GM23338 (cell line): Measurements from ENCODE around the gene SVOPL. TPM values are rescaled to one million over a fixed set of nuclear protein-coding genes. Genes with fewer than 3 reads are reported as not detected.

Experiments used
- ATAC-seq: fragments of 200-7000 bp; cut with Tn5 transposase; 3 replicates; pipeline ENCODE4 v1.9.1; 2020
- DNase-seq: peaks from one replicate; pipeline ENCODE4 v3.0.0-alpha.2; 2015; ENCODE audit warnings: low spot score
- H2AFZ ChIP-seq: fragments of 200-600 bp; sonication (generic); 2 replicates; pipeline ENCODE4 v1.8.0; 2016; ENCODE audit warnings: antibody characterized with exemption, mild to moderate bottlenecking, moderate library complexity
- H3F3A ChIP-seq: fragments of 200-600 bp; sonication (generic); replicated peaks from 2 replicates; pipeline ENCODE4 v1.8.0; 2017; ENCODE audit warnings: antibody characterized with exemption, mixed run types, low read depth
- H3K27ac ChIP-seq: fragments of 200-600 bp; sonication (generic); 2 replicates; pipeline ENCODE4 v1.6.1; 2016; ENCODE audit warnings: low read depth
- H3K27me3 ChIP-seq: fragments of 200-600 bp; sonication (generic); 2 replicates; pipeline ENCODE4 v1.8.0; 2016; ENCODE audit warnings: mild to moderate bottlenecking, mixed run types, moderate library complexity; ENCODE audit not compliant: insufficient read depth
- H3K36me3 ChIP-seq: fragments of 200-600 bp; sonication (generic); 2 replicates; pipeline ENCODE4 v1.8.0; 2016; ENCODE audit warnings: mild to moderate bottlenecking; ENCODE audit not compliant: insufficient read depth
- H3K4me1 ChIP-seq: fragments of 200-600 bp; sonication (generic); 2 replicates; pipeline ENCODE4 v1.8.0; 2016; ENCODE audit warnings: mild to moderate bottlenecking, moderate library complexity; ENCODE audit not compliant: insufficient read depth
- H3K4me2 ChIP-seq: fragments of 200-600 bp; sonication (generic); 2 replicates; pipeline ENCODE4 v1.7.1; 2017; ENCODE audit warnings: mixed run types
- H3K4me3 ChIP-seq: fragments of 200-600 bp; sonication (generic); 2 replicates; pipeline ENCODE4 v1.6.1; 2016; ENCODE audit warnings: mixed run types
- H3K79me2 ChIP-seq: fragments of 200-600 bp; sonication (generic); replicated peaks from 2 replicates; pipeline ENCODE4 v1.8.0; 2017; ENCODE audit warnings: mild to moderate bottlenecking; ENCODE audit not compliant: insufficient read depth
- H3K9me2 ChIP-seq: fragments of 200-600 bp; sonication (generic); 2 replicates; pipeline ENCODE4 v1.8.0; 2017; ENCODE audit not compliant: insufficient read depth
- H4K20me1 ChIP-seq: fragments of 200-600 bp; sonication (generic); replicated peaks from 2 replicates; pipeline ENCODE4 v1.8.0; 2017; ENCODE audit warnings: mild to moderate bottlenecking; ENCODE audit not compliant: insufficient read depth
- H3K27ac Mint-ChIP-seq: 2 replicates; pipeline ENCODE4 v1.8.0; 2020; ENCODE audit warnings: inconsistent platforms, mild to moderate bottlenecking, moderate library complexity, mixed read lengths
- H3K27me3 Mint-ChIP-seq: 3 replicates; pipeline ENCODE4 v1.8.0; 2022; ENCODE audit warnings: low read depth, mild to moderate bottlenecking, moderate library complexity, mixed read lengths, inconsistent platforms; ENCODE audit not compliant: insufficient read depth, poor library complexity
- H3K36me3 Mint-ChIP-seq: 3 replicates; pipeline ENCODE4 v1.8.0; 2021; ENCODE audit warnings: low read depth, mild to moderate bottlenecking, inconsistent platforms, moderate library complexity, mixed read lengths
- H3K4me1 Mint-ChIP-seq: 3 replicates; pipeline ENCODE4 v1.8.0; 2020; ENCODE audit warnings: mild to moderate bottlenecking, inconsistent platforms, mixed read lengths
- H3K4me3 Mint-ChIP-seq: 3 replicates; pipeline ENCODE4 v1.8.0; 2021; ENCODE audit warnings: moderate library complexity, mild to moderate bottlenecking, inconsistent platforms, mixed read lengths
- H3K9me3 Mint-ChIP-seq: 3 replicates; pipeline ENCODE4 v1.8.0; 2020; ENCODE audit warnings: moderate library complexity, mild to moderate bottlenecking, inconsistent platforms, mixed read lengths
- CREB1 ChIP-seq: fragments of 250-450 bp; sonication (Bioruptor Pico); IDR thresholded peaks from 2 replicates; pipeline ENCODE4 v1.5.0; 2020; ENCODE audit warnings: low read depth, mild to moderate bottlenecking, moderate library complexity
- EZH2 ChIP-seq: fragments of 200-600 bp; sonication (generic); IDR thresholded peaks from one replicate; pipeline ENCODE4 v1.8.0; 2017; ENCODE audit warnings: antibody characterized with exemption, mild to moderate bottlenecking, low read depth; ENCODE audit not compliant: unreplicated experiment
- EZH2phosphoT487 ChIP-seq: fragments of 200-600 bp; sonication (generic); IDR thresholded peaks from one replicate; pipeline ENCODE4 v1.8.1; 2018; ENCODE audit warnings: antibody characterized with exemption; ENCODE audit not compliant: unreplicated experiment
- JUNB ChIP-seq: IDR thresholded peaks from one replicate; pipeline ENCODE4 v1.6.1; 2016; ENCODE audit warnings: antibody characterized with exemption; ENCODE audit not compliant: unreplicated experiment
- NANOG ChIP-seq: IDR thresholded peaks from 2 replicates; pipeline ENCODE4 v1.6.1; 2016; ENCODE audit warnings: antibody characterized with exemption, borderline replicate concordance
- POLR2AphosphoS5 ChIP-seq: IDR thresholded peaks from 2 replicates; pipeline ENCODE4 v1.6.1; 2016; ENCODE audit warnings: antibody characterized with exemption, low read depth
- STAT1 ChIP-seq: IDR thresholded peaks from one replicate; pipeline ENCODE4 v1.6.1; 2016; ENCODE audit warnings: antibody characterized with exemption; ENCODE audit not compliant: unreplicated experiment
- ZNF114 ChIP-seq: fragments of 250-450 bp; sonication (Bioruptor Pico); IDR thresholded peaks from 2 replicates; pipeline ENCODE4 v1.5.0; 2020; ENCODE audit warnings: mild to moderate bottlenecking, moderate library complexity
- ZNF331 ChIP-seq: fragments of 250-450 bp; sonication (Bioruptor Pico); IDR thresholded peaks from 2 replicates; pipeline ENCODE4 v1.5.0; 2020; ENCODE audit warnings: low read depth, mild to moderate bottlenecking, moderate library complexity
- polyA plus RNA-seq: library from polyadenylated mRNA; unstranded; fragments of >200 nt; fragmentation: Nextera tagmentation; extraction: Ambion mirVana; gene quantifications from 2 replicates; pipeline ENCODE4 v1.2.1, GENCODE V29; 2016
- total RNA-seq: library from RNA; depleted of rRNA; stranded (reverse); fragments of >200 nt; shearing (Covaris generic); gene quantifications from 2 replicates; pipeline ENCODE4 v1.2.3, GENCODE V29; 2014
- TF ChIP-seq, protein P1 (sequence below), 2 experiments: fragments of 200-600 bp in 1 of 2; sonication (generic) in 1 of 2; conservative IDR thresholded peaks; 2 replicates each; pipeline versions ENCODE4 v1.5.1 to v1.6.1; 2016 to 2017; ENCODE audit warnings: antibody characterized with exemption in 2 of 2, low read depth in 2 of 2, mild to moderate bottlenecking in 2 of 2, moderate library complexity in 1 of 2
- TF ChIP-seq, protein P2 (sequence below): IDR thresholded peaks from 2 replicates; pipeline ENCODE4 v1.6.1; 2016; ENCODE audit warnings: antibody characterized with exemption
- TF ChIP-seq, protein P3 (sequence below): fragments of 250-450 bp; sonication (Bioruptor Pico); IDR thresholded peaks from 2 replicates; pipeline ENCODE4 v1.5.0; 2020; ENCODE audit warnings: mild to moderate bottlenecking, moderate library complexity
- TF ChIP-seq, protein P4 (sequence below): IDR thresholded peaks from one replicate; pipeline ENCODE4 v1.6.1; 2018; ENCODE audit warnings: antibody characterized with exemption; ENCODE audit not compliant: unreplicated experiment

Gene SVOPL
- total and polyA plus RNA-seq, 2 experiments from 2014 or later: 1.4 to 2.1 TPM

DNA sequence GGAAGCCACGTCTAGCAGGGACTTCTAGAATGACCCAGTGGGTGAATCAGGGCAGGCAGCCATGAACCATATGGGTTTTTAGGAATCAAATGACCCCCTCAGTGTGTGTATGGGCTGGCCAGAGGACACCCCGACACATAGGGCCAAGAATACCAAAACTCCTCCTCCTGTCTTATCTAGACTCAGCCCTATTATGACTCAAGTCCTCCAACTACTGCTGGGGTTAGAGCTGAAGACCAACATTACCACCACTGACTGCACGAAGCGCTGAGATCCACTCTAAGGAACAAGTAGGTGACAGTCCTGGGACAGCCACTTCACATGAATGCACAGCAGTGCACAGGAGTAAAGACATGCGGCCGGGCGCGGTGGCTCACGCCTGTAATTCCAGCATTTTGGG, 11.5 kb upstream of the SVOPL start:
- Histone ChIP-seq H3K27me3 (no peaks in the 10 kb centered on the region), H3F3A (no peaks in the 10 kb centered on the region), H3K4me2 (no peak overlapping the region), H3K36me3 (no peaks in the 10 kb centered on the region), H3K9me2 (no peaks in the 10 kb centered on the region), H4K20me1 (no peaks in the 10 kb centered on the region), H3K4me3 (no peak overlapping the region), H3K27ac (no peak overlapping the region), H3K4me1 (no peaks in the 10 kb centered on the region), H2AFZ (no peak overlapping the region), H3K79me2 (no peaks in the 10 kb centered on the region)
- Mint-ChIP-seq H3K27ac (no peak overlapping the region), H3K4me3 (no peak overlapping the region), H3K9me3 (peaks cover 2% of the 10 kb centered on the region; the same call in 2 of the 3 replicates), H3K27me3 (peaks cover under 1% of the 10 kb centered on the region), H3K36me3 (no peaks in the 10 kb centered on the region; the same call in 2 of the 3 replicates), H3K4me1 (no peaks in the 10 kb centered on the region)
- TF ChIP-seq, protein P1, sequence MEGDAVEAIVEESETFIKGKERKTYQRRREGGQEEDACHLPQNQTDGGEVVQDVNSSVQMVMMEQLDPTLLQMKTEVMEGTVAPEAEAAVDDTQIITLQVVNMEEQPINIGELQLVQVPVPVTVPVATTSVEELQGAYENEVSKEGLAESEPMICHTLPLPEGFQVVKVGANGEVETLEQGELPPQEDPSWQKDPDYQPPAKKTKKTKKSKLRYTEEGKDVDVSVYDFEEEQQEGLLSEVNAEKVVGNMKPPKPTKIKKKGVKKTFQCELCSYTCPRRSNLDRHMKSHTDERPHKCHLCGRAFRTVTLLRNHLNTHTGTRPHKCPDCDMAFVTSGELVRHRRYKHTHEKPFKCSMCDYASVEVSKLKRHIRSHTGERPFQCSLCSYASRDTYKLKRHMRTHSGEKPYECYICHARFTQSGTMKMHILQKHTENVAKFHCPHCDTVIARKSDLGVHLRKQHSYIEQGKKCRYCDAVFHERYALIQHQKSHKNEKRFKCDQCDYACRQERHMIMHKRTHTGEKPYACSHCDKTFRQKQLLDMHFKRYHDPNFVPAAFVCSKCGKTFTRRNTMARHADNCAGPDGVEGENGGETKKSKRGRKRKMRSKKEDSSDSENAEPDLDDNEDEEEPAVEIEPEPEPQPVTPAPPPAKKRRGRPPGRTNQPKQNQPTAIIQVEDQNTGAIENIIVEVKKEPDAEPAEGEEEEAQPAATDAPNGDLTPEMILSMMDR (conservative IDR thresholded peaks at IDR 0.05; ENCODE audit: low read depth in 2 of 2): no peak
- TF ChIP-seq POLR2AphosphoS5 (no peak), EZH2 (no peak), ZNF331 (no peak), JUNB (no peak), STAT1 (no peak), NANOG (no peak), CREB1 (CRISPR knock-in tag) (no peak), ZNF114 (CRISPR knock-in tag) (no peak), EZH2phosphoT487 (no peak)
- TF ChIP-seq, protein P2, sequence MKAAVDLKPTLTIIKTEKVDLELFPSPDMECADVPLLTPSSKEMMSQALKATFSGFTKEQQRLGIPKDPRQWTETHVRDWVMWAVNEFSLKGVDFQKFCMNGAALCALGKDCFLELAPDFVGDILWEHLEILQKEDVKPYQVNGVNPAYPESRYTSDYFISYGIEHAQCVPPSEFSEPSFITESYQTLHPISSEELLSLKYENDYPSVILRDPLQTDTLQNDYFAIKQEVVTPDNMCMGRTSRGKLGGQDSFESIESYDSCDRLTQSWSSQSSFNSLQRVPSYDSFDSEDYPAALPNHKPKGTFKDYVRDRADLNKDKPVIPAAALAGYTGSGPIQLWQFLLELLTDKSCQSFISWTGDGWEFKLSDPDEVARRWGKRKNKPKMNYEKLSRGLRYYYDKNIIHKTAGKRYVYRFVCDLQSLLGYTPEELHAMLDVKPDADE: no peak
- TF ChIP-seq, protein P3, sequence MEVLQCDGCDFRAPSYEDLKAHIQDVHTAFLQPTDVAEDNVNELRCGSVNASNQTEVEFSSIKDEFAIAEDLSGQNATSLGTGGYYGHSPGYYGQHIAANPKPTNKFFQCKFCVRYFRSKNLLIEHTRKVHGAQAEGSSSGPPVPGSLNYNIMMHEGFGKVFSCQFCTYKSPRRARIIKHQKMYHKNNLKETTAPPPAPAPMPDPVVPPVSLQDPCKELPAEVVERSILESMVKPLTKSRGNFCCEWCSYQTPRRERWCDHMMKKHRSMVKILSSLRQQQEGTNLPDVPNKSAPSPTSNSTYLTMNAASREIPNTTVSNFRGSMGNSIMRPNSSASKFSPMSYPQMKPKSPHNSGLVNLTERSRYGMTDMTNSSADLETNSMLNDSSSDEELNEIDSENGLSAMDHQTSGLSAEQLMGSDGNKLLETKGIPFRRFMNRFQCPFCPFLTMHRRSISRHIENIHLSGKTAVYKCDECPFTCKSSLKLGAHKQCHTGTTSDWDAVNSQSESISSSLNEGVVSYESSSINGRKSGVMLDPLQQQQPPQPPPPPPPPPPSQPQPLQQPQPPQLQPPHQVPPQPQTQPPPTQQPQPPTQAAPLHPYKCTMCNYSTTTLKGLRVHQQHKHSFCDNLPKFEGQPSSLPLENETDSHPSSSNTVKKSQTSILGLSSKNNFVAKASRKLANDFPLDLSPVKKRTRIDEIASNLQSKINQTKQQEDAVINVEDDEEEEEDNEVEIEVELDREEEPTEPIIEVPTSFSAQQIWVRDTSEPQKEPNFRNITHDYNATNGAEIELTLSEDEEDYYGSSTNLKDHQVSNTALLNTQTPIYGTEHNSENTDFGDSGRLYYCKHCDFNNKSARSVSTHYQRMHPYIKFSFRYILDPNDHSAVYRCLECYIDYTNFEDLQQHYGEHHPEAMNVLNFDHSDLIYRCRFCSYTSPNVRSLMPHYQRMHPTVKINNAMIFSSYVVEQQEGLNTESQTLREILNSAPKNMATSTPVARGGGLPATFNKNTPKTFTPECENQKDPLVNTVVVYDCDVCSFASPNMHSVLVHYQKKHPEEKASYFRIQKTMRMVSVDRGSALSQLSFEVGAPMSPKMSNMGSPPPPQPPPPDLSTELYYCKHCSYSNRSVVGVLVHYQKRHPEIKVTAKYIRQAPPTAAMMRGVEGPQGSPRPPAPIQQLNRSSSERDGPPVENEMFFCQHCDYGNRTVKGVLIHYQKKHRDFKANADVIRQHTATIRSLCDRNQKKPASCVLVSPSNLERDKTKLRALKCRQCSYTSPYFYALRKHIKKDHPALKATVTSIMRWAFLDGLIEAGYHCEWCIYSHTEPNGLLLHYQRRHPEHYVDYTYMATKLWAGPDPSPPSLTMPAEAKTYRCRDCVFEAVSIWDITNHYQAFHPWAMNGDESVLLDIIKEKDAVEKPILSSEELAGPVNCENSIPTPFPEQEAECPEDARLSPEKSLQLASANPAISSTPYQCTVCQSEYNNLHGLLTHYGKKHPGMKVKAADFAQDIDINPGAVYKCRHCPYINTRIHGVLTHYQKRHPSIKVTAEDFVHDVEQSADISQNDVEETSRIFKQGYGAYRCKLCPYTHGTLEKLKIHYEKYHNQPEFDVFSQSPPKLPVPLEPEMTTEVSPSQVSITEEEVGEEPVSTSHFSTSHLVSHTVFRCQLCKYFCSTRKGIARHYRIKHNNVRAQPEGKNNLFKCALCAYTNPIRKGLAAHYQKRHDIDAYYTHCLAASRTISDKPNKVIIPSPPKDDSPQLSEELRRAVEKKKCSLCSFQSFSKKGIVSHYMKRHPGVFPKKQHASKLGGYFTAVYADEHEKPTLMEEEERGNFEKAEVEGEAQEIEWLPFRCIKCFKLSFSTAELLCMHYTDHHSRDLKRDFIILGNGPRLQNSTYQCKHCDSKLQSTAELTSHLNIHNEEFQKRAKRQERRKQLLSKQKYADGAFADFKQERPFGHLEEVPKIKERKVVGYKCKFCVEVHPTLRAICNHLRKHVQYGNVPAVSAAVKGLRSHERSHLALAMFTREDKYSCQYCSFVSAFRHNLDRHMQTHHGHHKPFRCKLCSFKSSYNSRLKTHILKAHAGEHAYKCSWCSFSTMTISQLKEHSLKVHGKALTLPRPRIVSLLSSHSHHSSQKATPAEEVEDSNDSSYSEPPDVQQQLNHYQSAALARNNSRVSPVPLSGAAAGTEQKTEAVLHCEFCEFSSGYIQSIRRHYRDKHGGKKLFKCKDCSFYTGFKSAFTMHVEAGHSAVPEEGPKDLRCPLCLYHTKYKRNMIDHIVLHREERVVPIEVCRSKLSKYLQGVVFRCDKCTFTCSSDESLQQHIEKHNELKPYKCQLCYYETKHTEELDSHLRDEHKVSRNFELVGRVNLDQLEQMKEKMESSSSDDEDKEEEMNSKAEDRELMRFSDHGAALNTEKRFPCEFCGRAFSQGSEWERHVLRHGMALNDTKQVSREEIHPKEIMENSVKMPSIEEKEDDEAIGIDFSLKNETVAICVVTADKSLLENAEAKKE (CRISPR knock-in tag): no peak
- TF ChIP-seq, protein P4, sequence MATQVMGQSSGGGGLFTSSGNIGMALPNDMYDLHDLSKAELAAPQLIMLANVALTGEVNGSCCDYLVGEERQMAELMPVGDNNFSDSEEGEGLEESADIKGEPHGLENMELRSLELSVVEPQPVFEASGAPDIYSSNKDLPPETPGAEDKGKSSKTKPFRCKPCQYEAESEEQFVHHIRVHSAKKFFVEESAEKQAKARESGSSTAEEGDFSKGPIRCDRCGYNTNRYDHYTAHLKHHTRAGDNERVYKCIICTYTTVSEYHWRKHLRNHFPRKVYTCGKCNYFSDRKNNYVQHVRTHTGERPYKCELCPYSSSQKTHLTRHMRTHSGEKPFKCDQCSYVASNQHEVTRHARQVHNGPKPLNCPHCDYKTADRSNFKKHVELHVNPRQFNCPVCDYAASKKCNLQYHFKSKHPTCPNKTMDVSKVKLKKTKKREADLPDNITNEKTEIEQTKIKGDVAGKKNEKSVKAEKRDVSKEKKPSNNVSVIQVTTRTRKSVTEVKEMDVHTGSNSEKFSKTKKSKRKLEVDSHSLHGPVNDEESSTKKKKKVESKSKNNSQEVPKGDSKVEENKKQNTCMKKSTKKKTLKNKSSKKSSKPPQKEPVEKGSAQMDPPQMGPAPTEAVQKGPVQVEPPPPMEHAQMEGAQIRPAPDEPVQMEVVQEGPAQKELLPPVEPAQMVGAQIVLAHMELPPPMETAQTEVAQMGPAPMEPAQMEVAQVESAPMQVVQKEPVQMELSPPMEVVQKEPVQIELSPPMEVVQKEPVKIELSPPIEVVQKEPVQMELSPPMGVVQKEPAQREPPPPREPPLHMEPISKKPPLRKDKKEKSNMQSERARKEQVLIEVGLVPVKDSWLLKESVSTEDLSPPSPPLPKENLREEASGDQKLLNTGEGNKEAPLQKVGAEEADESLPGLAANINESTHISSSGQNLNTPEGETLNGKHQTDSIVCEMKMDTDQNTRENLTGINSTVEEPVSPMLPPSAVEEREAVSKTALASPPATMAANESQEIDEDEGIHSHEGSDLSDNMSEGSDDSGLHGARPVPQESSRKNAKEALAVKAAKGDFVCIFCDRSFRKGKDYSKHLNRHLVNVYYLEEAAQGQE: no peak
- ATAC-seq (no peak), DNase-seq (no peak)
